NCI-H524 (cell line): ENCODE data around the gene SAC3D1.

Source experiments
- DNase-seq, 2 experiments: peaks; one replicate each; lab custom pipeline; 2025; lab: John Stamatoyannopoulos, UW

The SAC3D1 gene

GRCh38 chr11:65026810-65027209, 14.2 kb upstream of the SAC3D1 start:
- no peak for DNase-seq

GRCh38 chr11:65027213-65028067, 13.6 kb upstream of the SAC3D1 start, which contains the start of gene SNX15:
TSS of gene SNX15 (plus strand) at chr11:65027439. CDS start at chr11:65027538, 99 bp downstream.
- DNase-seq = peak; percentile 85 to 94

GRCh38 chr11:65032216-65032615, 8.8 kb upstream of the SAC3D1 start:
- DNase-seq = no peak

- no peak for DNase-seq
Observed at GRCh38 chr11:65034423-65034822, 6.6 kb upstream of the SAC3D1 start.

- no peak for DNase-seq
Observed at GRCh38 chr11:65035579-65035978, 5.4 kb upstream of the SAC3D1 start.

GRCh38 chr11:65036931-65037330, 4.1 kb upstream of the SAC3D1 start:
- no peak for DNase-seq

- DNase-seq = no peak
Observed at GRCh38 chr11:65040520-65040846, 527 bp upstream of the SAC3D1 start.

GRCh38 chr11:65042891-65043290, 1.9 kb downstream of the SAC3D1 start:
- DNase-seq = no peak

- no peak for DNase-seq
Observed at GRCh38 chr11:65043881-65044501, 3.0 kb downstream of the SAC3D1 start.

- no peak for DNase-seq
Observed at GRCh38 chr11:65045061-65045460, 4.1 kb downstream of the SAC3D1 start.

- no peak for DNase-seq
Observed at GRCh38 chr11:65045728-65046127, 4.7 kb downstream of the SAC3D1 start.

- no peak for DNase-seq
Observed at GRCh38 chr11:65047581-65048422, 6.8 kb downstream of the SAC3D1 start.

- DNase-seq = no peak
Observed at GRCh38 chr11:65051398-65051858, 10.4 kb downstream of the SAC3D1 start.

GRCh38 chr11:65053827-65054508, 13.0 kb downstream of the SAC3D1 start:
- no peak for DNase-seq

GRCh38 chr11:65055538-65055937, 14.5 kb downstream of the SAC3D1 start:
- DNase-seq = no peak

- DNase-seq = no peak
Observed at GRCh38 chr11:65056999-65057398, 16.0 kb downstream of the SAC3D1 start.

- DNase-seq = no peak
Observed at GRCh38 chr11:65057526-65057925, 16.5 kb downstream of the SAC3D1 start.

GRCh38 chr11:65058012-65058411, 17.0 kb downstream of the SAC3D1 start:
- DNase-seq = peak in 1 of 2 experiments; percentile 42

- DNase-seq = no peak
Observed at GRCh38 chr11:65058419-65059054, 17.5 kb downstream of the SAC3D1 start, which contains the start of gene NAALADL1. TSS of gene NAALADL1 (minus strand) at chr11:65058553. CDS start at chr11:65058521, 32 bp downstream.

GRCh38 chr11:65059523-65059922, 18.5 kb downstream of the SAC3D1 start:
- DNase-seq = no peak
